ENCODE results near the gene KLHL17.
"Not testable (repeated sequence)": the region's sequence is repeated elsewhere in the genome, so short reads cannot be mapped to it uniquely, and the experiment has no call there.

Gene KLHL17

DNA sequence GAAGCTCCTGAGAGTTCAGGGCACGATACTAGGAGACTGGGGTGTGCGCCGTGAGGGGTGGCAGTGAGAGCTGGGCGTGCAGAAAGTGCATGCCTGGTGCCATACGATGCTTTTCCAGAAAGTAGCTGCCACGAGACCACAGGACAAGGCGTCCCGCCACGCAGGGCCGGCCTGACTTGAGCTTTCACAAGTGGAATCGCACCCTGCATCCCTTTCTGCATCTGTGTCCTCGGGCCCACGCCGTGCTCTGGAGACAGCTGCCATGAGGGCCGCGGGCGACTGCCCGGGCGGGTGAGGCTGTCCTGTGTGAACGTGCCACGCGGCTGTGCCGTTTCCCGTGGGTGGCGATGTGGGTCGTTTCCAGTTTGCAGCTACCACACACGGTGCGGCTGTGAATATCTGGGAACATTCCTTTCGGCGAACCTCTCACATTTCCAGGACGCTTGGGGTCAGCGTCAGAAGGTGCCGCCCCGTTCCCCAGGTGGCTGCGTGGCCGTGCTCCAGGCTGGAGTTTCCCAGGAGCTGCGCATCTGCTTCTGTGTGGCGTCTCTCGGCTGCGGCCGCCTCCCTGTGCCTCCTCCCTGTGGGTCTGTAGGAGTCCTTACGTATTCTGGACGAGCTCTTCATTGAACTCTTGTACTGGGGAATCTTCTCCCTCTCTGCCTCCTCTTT is 22.5 kb downstream of the KLHL17 start:
- DNase-seq, result no peak

- DNase-seq, result no peak
Measured at GRCh38 chr1:983798-984475, 23.6 kb downstream of the KLHL17 start.

DNA sequence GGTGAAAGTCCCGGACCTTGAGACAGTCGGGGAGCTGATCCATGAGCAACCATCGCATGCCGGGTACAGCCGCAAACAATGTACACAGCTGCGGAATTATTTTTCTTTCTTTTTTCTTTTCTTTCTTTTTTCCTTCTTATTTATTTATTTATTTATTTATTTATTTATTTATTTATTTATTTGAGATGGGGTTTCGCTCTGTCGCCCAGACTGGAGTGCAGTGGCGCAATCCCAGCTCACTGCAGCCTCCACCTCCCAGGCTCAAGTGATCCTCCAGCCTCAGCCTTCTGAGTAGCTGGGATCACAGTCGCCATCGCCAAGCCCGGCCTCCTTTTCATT is 24.1 kb downstream of the KLHL17 start:
- DNase-seq, result no peak

DNA sequence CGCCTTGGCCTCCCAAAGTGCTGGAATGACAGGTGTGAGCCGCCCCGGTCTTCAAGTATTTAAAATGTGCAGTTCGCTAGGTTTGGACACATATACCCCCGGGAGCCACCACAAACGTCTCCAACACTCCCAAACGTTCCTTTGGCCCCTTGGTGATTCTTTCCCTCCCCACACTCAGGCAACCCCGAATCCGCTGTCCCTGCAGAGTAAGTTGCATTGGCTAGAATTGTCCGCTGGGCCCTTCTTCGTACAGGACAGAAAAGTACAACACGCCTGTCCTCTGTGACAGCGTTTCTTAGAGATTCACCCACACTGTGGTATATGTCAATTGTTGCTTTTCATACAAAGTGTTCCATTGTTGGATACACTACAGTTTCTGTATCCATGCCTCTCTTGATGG is 24.7 kb downstream of the KLHL17 start:
- DNase-seq, result no peak

DNA sequence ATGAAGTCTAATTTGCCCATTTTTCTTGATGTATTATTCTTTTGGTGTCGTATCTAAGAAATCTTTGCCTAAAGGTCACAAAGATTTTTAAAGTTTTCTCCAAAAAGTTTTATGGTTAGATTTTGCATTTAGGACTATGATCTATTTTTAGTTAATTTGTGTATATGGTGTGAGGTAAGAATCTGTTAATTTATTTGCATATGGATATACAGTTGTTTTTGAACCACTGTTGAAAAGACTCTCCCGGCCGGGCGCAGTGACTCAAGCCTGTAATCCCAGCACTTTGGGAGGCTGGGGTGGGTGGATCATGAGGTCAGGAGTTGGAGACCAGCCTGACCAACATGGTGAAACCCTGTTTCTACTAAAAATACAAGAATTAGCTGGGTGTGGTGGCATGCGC is 27.7 kb downstream of the KLHL17 start:
- not testable (repeated sequence) for DNase-seq

DNA sequence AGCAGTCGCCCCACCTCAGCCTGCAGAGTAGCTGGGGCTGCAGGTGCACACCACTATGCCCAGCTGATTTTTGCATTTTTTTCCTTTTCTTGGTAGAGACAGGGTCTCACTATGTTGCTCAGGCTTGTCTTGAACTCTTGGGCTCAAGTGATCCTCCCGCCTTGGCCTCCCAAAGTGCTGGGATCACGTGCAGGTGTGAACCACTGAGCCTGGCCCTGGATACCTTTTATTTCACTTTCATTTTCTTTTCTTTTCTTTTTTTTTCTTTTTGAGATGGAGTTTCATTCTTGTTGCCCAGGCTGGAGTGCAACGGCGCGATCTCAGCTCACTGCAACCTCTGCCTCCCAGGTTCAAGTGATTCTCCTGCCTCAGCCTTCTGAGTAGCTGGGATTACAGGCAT is 30.9 kb downstream of the KLHL17 start:
- DNase-seq, result not testable (repeated sequence)

GRCh38 chr1:991895-992294 is 31.5 kb downstream of the KLHL17 start:
- DNase-seq, result no peak

GRCh38 chr1:992362-992761 is 32.0 kb downstream of the KLHL17 start:
- DNase-seq, result no peak

DNA sequence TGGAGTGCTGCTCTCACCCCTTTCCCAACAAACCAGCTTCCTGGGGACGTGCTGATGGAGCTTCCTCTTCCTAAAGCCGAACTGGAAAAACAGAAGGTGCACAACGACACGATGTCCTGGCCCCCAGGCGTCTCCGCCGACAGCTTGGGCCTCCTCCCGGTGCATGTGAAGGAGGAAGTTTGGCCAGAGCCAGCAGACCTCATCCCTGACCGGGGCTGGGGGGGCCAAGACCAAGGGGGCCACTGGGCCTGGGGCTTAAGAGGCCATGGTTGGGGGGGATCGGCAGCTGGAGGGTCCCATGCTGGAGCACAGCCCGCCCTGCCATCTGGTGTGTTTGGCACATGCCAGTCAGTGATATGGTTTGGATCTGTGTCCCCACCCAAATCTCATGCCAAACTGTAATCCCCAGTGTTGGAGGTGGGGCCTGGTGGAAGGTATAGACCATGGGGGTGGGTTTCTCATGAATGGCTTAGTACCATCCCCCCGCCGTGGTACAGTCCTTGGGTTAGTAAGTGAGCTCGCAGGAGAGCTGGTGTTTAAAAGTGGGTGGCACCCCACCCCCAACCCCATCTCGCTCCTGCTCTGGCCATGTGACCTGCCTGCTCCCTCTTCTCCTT is 33.1 kb downstream of the KLHL17 start:
- no peak for DNase-seq

- not testable (repeated sequence) for DNase-seq
Measured at GRCh38 chr1:994546-994945, 34.2 kb downstream of the KLHL17 start.

GRCh38 chr1:995665-996633 is 35.6 kb downstream of the KLHL17 start:
- no peak for DNase-seq

DNA sequence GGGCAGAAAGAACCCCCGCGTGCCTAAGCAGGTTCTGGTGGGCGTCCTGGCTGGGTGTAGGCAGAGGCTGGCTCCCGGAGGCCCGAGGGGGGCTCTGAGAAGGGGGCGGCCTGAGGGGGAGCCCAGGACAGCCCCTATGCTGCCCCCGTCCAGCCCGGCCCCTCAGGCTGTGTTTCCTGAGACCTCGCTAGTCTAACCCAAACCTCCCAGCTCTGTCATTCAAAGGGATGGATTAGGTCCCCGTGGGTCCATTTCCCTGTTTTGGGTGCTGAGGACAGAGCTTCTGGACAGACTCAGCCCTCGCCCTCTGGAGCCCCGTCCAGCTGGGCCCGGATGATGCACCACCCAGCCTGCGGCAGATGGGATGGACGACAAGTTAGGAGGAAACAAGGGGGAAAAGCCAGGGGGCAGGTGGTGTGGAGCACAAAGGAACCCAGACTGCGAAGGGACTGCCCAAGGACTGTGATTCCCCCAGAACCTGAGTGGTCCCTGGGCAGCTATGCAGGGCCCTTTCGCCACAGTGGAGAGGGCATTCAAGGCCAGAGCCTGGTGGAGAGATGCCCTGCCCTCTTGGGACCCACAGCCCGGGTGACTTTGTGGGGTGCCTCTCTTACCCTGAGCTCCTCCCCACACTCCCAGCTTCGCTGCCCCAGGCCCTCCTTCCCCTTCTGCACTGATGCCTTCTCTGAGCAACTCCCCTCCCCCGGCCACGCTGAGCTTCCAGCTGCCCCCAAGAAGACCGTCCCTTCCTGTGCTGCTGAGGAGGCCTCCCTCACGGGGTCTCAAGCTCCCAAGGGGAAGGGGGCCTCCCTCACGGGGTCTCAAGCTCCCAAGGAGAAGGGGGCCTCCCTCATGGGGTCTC is 36.7 kb downstream of the KLHL17 start:
- no peak for DNase-seq

GRCh38 chr1:997713-997992 is 37.3 kb downstream of the KLHL17 start:
- no peak for DNase-seq

- no peak for DNase-seq
Measured at GRCh38 chr1:997993-998744, 37.8 kb downstream of the KLHL17 start.

DNA sequence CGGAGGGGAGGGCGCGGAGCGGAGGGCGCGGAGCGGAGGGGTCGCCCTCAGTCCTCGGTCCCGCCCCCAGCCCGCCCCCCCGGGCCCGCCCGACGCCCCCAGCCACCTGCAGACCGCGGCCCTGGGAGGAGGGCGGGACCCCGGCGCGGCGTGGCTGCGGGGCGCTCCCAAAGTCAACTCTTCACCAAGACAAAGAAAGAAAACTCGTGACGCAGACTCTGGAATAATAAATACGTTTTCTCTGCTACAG is 38.3 kb downstream of the KLHL17 start:
- DNase-seq, result no peak

- peak; percentile 19 for DNase-seq
Measured at GRCh38 chr1:998995-999724, 38.8 kb downstream of the KLHL17 start.

GRCh38 chr1:999725-1000356 is 39.5 kb downstream of the KLHL17 start, which contains the start of gene HES4:
HES4 (minus strand) TSS chr1:1000097; CDS start chr1:999973, 124 bp downstream.
- peak; percentile 61 for DNase-seq

DNA sequence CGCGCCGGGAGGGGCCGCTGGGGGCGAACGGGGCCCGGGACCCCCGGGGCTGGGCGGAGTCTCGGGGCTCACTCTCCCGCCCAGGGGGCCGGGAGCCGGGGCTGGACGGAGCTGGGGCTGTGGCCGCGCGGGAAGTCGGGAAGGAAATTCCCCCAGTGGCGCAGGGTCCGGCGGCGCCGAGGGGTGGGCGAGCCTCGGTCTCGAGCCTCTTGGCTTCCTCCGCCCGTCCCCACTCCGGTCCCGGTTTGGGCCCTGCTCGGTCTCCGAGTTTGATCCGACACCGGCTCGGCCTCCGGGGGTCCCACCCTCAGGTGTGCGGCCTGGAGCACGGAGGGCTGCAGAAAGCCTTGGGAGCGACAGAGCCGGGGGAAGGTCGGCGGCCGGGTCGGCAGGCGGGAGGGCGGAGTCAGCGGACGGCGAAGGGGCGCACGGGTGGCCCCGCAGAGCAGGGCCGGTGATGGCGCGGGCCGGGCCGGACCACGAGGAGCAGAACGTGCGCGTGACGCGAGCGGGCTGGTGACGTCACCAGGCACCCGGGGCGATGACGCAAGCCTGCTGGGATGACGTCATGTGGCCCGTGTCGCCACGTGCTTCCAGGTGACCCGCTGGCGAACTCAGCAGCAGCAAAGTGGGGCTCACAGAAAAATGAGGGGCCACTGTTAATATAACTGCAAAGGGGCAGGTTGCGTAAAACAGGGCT is 40.1 kb downstream of the KLHL17 start:
- no peak for DNase-seq

- DNase-seq, result no peak
Measured at GRCh38 chr1:1001057-1001783, 40.8 kb downstream of the KLHL17 start.
